ENCODE measurements around the gene ITPR2.

DNA sequence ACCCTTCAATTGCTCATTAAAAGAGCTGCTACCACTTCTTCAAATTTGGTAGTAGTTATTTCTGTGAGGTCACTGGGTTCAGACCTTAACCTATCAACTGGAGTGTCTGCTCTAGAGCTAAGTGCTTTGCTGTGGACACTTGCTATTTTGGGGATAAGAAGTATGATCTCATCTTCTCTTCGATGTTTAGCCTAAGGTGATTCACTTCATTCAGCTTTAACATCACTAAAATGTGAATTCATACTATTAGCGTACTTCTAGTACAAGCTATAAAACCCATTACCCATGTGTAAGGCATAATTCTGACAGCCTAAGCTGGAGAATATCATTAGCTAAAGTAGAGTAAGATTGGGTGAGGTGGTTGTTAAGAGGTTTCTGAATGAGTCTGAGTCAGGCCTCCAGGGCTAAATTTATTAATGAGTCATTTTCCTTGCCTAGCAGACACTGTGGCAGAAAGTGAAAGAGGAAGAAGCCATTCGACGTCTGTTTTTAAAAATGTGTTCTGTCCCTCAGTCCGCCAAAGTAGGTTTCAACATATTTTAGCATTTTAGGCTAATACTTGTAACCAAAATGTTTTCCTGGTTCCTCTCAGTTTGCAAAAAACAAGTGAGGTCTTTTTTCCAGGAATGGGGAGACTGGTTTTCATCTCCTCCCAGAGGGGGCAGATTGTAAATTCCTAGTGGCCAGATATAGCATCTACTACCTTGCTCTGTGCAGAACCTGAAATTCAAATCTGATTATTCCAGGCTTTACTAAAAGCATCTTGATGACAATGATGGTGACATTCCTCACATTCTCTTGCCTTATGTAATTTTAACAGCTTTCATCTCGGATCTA lies 534.0 kb downstream of the ITPR2 start:
- TF ChIP-seq, protein P1, sequence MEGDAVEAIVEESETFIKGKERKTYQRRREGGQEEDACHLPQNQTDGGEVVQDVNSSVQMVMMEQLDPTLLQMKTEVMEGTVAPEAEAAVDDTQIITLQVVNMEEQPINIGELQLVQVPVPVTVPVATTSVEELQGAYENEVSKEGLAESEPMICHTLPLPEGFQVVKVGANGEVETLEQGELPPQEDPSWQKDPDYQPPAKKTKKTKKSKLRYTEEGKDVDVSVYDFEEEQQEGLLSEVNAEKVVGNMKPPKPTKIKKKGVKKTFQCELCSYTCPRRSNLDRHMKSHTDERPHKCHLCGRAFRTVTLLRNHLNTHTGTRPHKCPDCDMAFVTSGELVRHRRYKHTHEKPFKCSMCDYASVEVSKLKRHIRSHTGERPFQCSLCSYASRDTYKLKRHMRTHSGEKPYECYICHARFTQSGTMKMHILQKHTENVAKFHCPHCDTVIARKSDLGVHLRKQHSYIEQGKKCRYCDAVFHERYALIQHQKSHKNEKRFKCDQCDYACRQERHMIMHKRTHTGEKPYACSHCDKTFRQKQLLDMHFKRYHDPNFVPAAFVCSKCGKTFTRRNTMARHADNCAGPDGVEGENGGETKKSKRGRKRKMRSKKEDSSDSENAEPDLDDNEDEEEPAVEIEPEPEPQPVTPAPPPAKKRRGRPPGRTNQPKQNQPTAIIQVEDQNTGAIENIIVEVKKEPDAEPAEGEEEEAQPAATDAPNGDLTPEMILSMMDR (conservative IDR thresholded peaks at IDR 0.05; ENCODE audit: low read depth, low read length) = peak; percentile 71
- TF ChIP-seq EZH2 (IDR thresholded peaks at IDR 0.05; ENCODE audit: low read length, unreplicated experiment) = no peak
- TF ChIP-seq EZH2phosphoT487 (IDR thresholded peaks at IDR 0.05; ENCODE audit: borderline replicate concordance, low read length) = no peak

All from PC-3 (cell line).